LNCaP clone FGC (cell line): Measurements from ENCODE around the gene FMO5.
"Not testable (repeated sequence)": the region's sequence is repeated elsewhere in the genome, so short reads cannot be mapped to it uniquely, and the experiment has no call there.

Source experiments
- DNase-seq: peaks from one replicate; pipeline ENCODE4 v3.0.0-alpha.2; 2011; ENCODE audit warnings: low read depth
- H3K4me3 ChIP-seq: 2 replicates; pipeline ENCODE4 v1.5.1; 2011; ENCODE audit warnings: mild to moderate bottlenecking, low read depth, low read length, control low read depth
- TF ChIP-seq, protein P1 (sequence below): IDR thresholded peaks from 2 replicates; pipeline ENCODE4 v1.5.1; 2012; ENCODE audit warnings: mild to moderate bottlenecking; ENCODE audit not compliant: control insufficient read depth, insufficient read depth; ENCODE audit errors: extremely low read depth

FMO5 gene

DNA sequence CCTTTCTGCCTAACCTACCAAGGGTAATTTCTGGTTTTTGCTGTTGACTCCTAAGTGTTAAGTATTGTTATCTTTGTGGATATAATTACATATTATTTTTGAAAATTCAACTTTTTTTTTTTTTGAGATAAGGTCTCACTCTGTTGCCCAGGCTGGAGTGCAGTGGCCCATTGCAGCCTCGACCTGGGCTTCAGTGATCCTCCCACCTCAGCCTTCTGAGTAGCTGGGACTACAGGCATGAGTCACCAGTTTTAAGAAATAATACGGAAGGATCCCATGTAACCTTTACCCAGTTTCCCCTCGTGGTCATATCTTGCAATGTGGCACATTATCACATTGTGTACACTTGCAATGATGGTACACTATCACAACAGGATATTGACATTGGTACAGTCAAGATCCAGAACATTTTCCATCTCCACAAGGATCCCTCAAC lies 20.5 kb upstream of the FMO5 start:
- no peak for DNase-seq
- TF ChIP-seq, protein P1, sequence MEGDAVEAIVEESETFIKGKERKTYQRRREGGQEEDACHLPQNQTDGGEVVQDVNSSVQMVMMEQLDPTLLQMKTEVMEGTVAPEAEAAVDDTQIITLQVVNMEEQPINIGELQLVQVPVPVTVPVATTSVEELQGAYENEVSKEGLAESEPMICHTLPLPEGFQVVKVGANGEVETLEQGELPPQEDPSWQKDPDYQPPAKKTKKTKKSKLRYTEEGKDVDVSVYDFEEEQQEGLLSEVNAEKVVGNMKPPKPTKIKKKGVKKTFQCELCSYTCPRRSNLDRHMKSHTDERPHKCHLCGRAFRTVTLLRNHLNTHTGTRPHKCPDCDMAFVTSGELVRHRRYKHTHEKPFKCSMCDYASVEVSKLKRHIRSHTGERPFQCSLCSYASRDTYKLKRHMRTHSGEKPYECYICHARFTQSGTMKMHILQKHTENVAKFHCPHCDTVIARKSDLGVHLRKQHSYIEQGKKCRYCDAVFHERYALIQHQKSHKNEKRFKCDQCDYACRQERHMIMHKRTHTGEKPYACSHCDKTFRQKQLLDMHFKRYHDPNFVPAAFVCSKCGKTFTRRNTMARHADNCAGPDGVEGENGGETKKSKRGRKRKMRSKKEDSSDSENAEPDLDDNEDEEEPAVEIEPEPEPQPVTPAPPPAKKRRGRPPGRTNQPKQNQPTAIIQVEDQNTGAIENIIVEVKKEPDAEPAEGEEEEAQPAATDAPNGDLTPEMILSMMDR: no peak
- no peak overlapping the region for H3K4me3 ChIP-seq

DNA sequence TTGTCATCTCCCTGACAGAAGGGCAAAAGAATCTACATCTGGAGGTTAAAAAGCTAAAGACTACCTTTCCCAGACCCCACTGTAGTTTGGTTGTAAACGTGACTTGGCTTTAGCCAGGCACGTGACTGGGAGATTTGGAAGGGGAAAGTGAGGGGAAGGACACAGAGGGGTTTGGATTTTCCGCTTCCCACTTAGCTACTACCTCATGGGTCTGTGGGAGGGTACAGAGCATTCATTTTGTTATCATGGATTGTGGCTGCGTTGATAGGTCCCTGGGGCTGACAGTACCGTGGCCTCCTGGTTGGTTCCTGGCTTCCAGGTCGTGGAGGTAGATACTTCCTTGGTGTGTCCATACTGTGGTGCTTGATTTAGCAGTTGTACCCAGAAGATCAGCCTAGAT lies 20.0 kb upstream of the FMO5 start:
- no peak overlapping the region for H3K4me3 ChIP-seq
- no peak for DNase-seq
- TF ChIP-seq, protein P1: no peak

DNA sequence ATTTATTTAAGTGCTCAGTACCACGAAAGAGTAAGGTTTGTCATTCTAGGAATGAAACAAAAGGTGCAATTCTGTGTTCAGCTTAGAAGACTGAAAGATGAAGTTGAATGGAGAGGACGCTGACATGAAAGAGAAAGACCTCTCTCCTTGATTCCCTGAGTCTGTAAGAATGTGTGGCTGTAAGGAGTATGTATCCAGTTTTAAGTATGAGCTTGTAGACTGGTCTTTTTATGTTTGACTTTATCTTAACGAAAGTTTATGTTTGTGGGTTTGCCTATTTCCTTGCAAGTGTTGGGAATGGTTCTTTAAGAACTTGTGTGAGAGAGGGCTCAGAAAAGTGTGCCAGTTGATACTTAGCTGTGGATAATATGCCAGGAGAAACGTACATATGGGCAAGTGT lies 18.7 kb upstream of the FMO5 start:
- H3K4me3 ChIP-seq: peak overlapping the region; percentile 82
- DNase-seq: no peak
- TF ChIP-seq, protein P1: no peak

DNA sequence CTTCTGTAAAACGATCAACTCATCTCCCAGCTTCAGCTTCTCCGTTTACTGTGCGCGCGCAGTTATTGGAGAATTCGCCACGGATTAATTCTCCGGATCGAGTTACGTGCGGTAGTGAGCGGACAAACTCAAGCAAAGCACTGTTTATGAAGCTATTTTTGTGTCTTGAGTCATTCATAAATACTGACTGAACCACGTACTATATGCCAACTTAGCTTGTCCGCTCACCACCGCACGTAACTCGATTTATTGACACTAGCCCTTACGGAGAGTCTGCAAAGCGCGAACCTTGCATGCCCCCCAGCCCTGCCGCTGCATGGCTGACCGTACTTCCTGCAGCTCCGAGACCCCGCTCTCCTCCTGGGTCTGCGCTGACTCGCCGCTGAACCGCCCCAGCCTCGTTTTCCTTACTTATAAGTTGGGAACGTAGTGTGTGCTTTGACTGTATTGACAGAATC lies 18.1 kb upstream of the FMO5 start:
- TF ChIP-seq, protein P1: no peak
- peak overlapping the region; percentile 82 for H3K4me3 ChIP-seq
- no peak for DNase-seq

DNA sequence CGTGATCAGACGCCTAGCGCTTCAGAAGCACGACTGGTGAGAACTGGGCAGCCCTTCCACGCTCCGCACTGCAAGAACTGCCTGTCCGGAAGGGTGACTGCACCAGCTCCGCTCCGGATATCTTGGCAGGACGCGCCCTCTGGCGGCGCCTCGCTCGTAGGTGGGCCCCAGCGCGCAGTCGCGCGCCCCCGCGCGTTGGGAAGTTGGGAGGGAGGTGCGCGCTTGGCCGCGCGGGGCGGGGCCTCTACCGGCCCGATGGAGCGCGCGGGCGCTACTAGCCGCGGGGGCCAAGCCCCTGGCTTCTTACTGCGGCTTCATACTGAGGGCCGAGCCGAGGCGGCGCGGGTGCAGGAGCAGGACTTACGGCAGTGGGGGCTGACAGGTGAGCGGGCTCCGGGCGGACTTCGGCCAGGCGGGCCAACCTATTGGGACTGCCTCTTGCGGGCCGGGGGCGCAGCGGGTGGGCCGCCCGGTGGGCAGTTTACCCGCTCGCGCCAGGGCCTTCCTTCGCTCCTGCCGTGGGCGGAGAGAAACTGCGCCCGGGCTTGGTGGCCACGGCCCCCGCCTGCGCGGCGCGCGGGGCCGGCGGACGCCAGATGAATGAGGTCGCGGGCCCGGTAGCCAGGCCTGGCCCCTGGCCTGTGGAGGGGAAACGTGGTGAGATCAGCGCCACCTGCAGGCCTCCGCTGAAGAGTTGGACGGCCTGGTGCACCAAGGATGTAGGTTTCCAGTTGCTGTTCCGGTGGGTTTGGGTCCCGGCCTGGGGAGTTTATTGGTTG lies 17.5 kb upstream of the FMO5 start, which contains the start of gene CHD1L:
TSS of gene CHD1L (plus strand) at position 236 of the 779 bp plus-strand sequence. CDS start at position 256, 20 bp downstream.
- H3K4me3 ChIP-seq: peak within 1 kb of the TSS; percentile 82
- TF ChIP-seq, protein P1: peak; percentile 97
- peak; percentile 94 for DNase-seq

DNA sequence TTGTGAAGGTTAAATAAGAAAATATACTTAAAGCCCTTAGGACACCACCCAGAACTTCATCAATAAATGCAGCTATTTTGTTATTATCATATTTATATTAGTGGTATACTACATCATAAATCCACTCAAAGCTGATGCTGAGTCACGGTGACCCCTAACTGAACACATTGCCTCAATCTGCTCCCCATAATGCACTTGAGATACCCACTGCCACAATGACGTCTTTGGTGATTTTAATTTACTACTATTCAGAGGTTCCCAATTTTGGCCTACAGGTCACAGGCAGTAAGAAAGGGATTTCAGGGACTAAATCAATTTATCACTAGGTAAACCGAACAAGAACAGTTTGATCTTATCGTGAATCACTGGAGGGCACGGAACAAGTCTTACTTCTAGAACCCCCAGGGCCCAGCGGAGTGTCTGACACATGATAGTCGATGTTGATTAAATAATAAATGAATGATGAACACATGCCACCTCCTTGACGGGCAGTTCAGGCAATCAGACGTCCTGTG lies 16.9 kb upstream of the FMO5 start:
- DNase-seq: no peak
- peak overlapping the region; percentile 82 for H3K4me3 ChIP-seq
- TF ChIP-seq, protein P1: no peak

DNA sequence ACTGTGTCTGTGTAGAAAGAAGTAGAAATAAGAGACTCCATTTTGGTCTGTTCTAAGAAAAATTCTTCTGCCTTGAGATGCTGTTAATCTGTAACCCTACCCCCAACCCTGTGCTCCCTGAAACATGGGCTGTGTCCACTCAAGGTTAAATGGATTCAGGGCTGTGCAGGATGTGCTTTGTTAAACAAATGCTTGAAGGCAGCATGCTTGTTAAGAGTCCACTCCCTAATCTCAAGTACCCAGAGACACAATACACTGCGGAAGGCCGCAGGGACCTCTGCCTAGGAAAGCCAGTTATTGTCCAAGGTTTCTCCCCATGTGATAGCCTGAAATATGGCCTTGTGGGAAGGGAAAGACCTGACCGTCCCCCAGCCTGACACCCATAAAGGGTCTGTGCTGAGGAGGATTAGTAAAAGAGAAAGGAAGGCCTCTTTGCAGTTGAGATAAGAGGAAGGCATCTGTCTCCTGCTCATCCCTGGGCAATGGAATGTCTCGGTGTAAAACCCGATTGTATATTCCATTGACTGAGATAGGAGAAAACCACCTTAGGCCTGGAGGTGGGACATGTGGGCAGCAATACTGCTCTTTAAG lies 15.1 kb upstream of the FMO5 start:
- not testable (repeated sequence) for DNase-seq, H3K4me3 ChIP-seq
